ENCODE measurements around the gene CDK14. TPM values are rescaled to one million over a fixed set of nuclear protein-coding genes. Genes with fewer than 3 reads are reported as not detected.

Gene CDK14
- total and polyA plus RNA-seq, 2 of the 8 experiments (the other 6 are each of a cell fraction or from before 2014, with no cell fraction given) = 5.5 to 47.3 TPM

GRCh38 chr7:91187061-91187460, 590.9 kb downstream of the CDK14 start (continued):
- TF ChIP-seq CHD7 (IDR thresholded peaks at IDR 0.05; ENCODE audit: insufficient replicate concordance, low read length) (no peak), ASH2L (IDR thresholded peaks at IDR 0.05; ENCODE audit: low read length) (no peak), TAF7 (optimal IDR thresholded peaks at IDR 0.05; ENCODE audit: borderline replicate concordance, low read depth, low read length) (no peak), SP2 (IDR thresholded peaks at IDR 0.05; ENCODE audit: low read length) (no peak), POLR2A (IDR thresholded peaks at IDR 0.05; ENCODE audit: control extremely low read depth in 1 of 2, low read depth in 2 of 2, low read length in 2 of 2) (no peak), ZNF274 (IDR thresholded peaks at IDR 0.05; ENCODE audit: borderline replicate concordance, extremely low read depth, low read length) (no peak), CBX8 (IDR thresholded peaks at IDR 0.05; ENCODE audit: borderline replicate concordance, low read depth, low read length) (no peak)
